Measurements from ENCODE around the gene LSAMP.

The LSAMP gene

DNA sequence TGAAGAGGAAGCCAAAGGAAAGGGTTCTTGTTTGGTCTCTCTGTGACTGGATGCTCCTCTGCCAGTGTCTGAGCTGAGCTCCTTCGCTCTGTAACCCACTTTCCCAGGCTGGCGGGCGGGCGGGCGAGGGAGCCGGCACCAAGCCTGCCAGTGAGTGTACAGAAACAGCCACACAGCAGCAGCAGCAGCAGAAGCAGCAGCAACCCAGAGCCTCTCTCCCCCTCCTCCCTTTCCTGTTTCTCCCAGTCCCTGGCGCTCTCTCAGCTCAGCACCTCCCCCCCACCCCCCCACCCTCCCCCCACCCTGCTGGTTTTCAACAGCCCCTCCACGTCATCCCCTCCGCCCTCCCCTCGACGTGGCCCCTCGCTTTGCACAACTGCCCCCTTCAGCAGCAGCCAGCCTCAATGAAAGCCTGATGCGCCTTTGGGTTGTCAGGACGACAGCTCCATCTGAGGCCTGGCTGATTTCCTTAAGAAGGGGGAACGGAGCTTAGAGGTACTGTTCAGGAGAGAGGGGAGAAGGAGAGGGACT is at the start of gene LSAMP:
TSS of gene LSAMP (minus strand) at position 177 of the 531 bp plus-strand sequence.
- no peak within 1 kb of the TSS for H3K4me3 ChIP-seq (ENCODE audit: insufficient read depth, low read length, poor library complexity, severe bottlenecking)
- TF ChIP-seq EZH2phosphoT487 (conservative IDR thresholded peaks at IDR 0.05; ENCODE audit: low read length) = no peak
- TF ChIP-seq, protein P1, sequence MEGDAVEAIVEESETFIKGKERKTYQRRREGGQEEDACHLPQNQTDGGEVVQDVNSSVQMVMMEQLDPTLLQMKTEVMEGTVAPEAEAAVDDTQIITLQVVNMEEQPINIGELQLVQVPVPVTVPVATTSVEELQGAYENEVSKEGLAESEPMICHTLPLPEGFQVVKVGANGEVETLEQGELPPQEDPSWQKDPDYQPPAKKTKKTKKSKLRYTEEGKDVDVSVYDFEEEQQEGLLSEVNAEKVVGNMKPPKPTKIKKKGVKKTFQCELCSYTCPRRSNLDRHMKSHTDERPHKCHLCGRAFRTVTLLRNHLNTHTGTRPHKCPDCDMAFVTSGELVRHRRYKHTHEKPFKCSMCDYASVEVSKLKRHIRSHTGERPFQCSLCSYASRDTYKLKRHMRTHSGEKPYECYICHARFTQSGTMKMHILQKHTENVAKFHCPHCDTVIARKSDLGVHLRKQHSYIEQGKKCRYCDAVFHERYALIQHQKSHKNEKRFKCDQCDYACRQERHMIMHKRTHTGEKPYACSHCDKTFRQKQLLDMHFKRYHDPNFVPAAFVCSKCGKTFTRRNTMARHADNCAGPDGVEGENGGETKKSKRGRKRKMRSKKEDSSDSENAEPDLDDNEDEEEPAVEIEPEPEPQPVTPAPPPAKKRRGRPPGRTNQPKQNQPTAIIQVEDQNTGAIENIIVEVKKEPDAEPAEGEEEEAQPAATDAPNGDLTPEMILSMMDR (IDR thresholded peaks at IDR 0.05; ENCODE audit: insufficient read depth, low read length, poor library complexity, severe bottlenecking) = no peak
- no peaks in the 10 kb centered on the region for H3K9me3 ChIP-seq (ENCODE audit: insufficient read depth, low read length)
- H3K36me3 ChIP-seq (ENCODE audit: low read length) = no peaks in the 10 kb centered on the region
- no peaks in the 10 kb centered on the region for H3K79me2 ChIP-seq (ENCODE audit: insufficient read depth, low read length)
- H3K27ac ChIP-seq (ENCODE audit: low read depth, low read length) = no peak within 1 kb of the TSS
- H4K20me1 ChIP-seq (ENCODE audit: low read depth, low read length) = no peaks in the 10 kb centered on the region
- no peak within 1 kb of the TSS for H3K9ac ChIP-seq (ENCODE audit: low read length)
- H2AFZ ChIP-seq (ENCODE audit: low read depth, low read length, severe bottlenecking) = no peak within 1 kb of the TSS
- H3K9me2 ChIP-seq (replicated peaks; ENCODE audit: insufficient read depth, low read length) = no peaks in the 10 kb centered on the region
- no peaks in the 10 kb centered on the region for H3K27me3 ChIP-seq (ENCODE audit: low read length)
- H3F3A ChIP-seq (ENCODE audit: insufficient read depth) = no peaks in the 10 kb centered on the region
- H3K4me2 ChIP-seq (ENCODE audit: low read depth, low read length, poor library complexity, severe bottlenecking) = no peak within 1 kb of the TSS

DNA sequence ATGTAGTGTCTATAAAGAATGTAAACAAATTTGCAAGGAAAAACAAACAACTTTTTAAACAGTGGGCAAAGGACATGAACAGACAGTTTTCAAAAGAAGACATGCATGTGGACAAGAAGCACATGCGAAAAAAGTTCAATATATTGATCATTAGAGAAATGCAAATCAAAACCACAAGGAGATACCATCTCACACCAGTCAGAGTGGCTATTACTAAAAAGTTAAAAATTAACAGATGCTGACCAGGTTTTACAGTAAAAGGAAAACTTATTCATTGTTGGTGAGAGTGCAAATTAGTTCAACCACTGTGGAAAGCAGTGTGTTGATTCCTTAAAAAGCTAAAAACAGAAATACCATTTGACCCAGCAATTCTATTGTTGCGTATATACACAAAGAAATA is 47.1 kb upstream of the LSAMP start:
- Histone ChIP-seq H3K4me3 (ENCODE audit: insufficient read depth, low read length, poor library complexity, severe bottlenecking) (no peak overlapping the region), H3K27ac (ENCODE audit: low read depth, low read length) (no peak overlapping the region), H3K27me3 (ENCODE audit: low read length) (no peaks in the 10 kb centered on the region), H3K36me3 (ENCODE audit: low read length) (no peaks in the 10 kb centered on the region), H3K4me2 (ENCODE audit: low read depth, low read length, poor library complexity, severe bottlenecking) (no peak overlapping the region), H3K9ac (ENCODE audit: low read length) (no peak overlapping the region), H4K20me1 (ENCODE audit: low read depth, low read length) (no peaks in the 10 kb centered on the region), H2AFZ (ENCODE audit: low read depth, low read length, severe bottlenecking) (no peak overlapping the region), H3K79me2 (ENCODE audit: insufficient read depth, low read length) (no peaks in the 10 kb centered on the region), H3K9me3 (ENCODE audit: insufficient read depth, low read length) (no peaks in the 10 kb centered on the region), H3F3A (ENCODE audit: insufficient read depth) (no peaks in the 10 kb centered on the region), H3K9me2 (replicated peaks; ENCODE audit: insufficient read depth, low read length) (no peaks in the 10 kb centered on the region)
- TF ChIP-seq, protein P1 (IDR thresholded peaks at IDR 0.05; ENCODE audit: insufficient read depth, low read length, poor library complexity, severe bottlenecking) = no peak
- no peak for TF ChIP-seq EZH2phosphoT487 (conservative IDR thresholded peaks at IDR 0.05; ENCODE audit: low read length)

DNA sequence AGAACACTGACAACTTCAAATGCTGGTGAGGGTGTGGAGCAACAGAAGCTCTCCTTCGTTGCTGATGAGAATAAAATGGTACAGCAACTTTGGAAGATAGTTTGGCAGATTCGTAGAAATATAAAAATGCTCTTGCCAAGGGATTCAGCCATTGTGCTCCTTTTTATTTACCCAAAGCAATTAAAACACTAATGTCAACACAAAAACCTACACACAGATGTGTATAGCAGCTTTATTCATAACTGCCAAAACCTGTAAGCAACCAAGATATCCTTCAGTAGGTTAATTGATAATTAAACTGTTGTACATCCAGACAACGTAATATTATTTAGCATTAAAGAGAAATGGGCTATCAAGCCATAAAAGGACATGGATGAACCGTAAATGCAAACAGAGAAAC is 37.8 kb upstream of the LSAMP start:
- TF ChIP-seq, protein P1 (IDR thresholded peaks at IDR 0.05; ENCODE audit: insufficient read depth, low read length, poor library complexity, severe bottlenecking) = no peak
- TF ChIP-seq EZH2phosphoT487 (conservative IDR thresholded peaks at IDR 0.05; ENCODE audit: low read length) = no peak
- no peak overlapping the region for H3K4me2 ChIP-seq (ENCODE audit: low read depth, low read length, poor library complexity, severe bottlenecking)

More for the DNA sequence above, 37.8 kb upstream of the LSAMP start:
- H3K36me3 ChIP-seq (ENCODE audit: low read length) = no peaks in the 10 kb centered on the region
- no peak overlapping the region for H3K9ac ChIP-seq (ENCODE audit: low read length)
- H3K9me3 ChIP-seq (ENCODE audit: insufficient read depth, low read length) = peaks cover 5% of the 10 kb centered on the region; the same call in 1 of the 2 replicates
- no peak overlapping the region for H2AFZ ChIP-seq (ENCODE audit: low read depth, low read length, severe bottlenecking)
- H3K4me3 ChIP-seq (ENCODE audit: insufficient read depth, low read length, poor library complexity, severe bottlenecking) = no peak overlapping the region
- no peaks in the 10 kb centered on the region for H3K79me2 ChIP-seq (ENCODE audit: insufficient read depth, low read length)
- H3F3A ChIP-seq (ENCODE audit: insufficient read depth) = no peaks in the 10 kb centered on the region
- no peaks in the 10 kb centered on the region for H3K9me2 ChIP-seq (replicated peaks; ENCODE audit: insufficient read depth, low read length)
- H3K27ac ChIP-seq (ENCODE audit: low read depth, low read length) = no peak overlapping the region
- no peaks in the 10 kb centered on the region for H3K27me3 ChIP-seq (ENCODE audit: low read length)
- H4K20me1 ChIP-seq (ENCODE audit: low read depth, low read length) = no peaks in the 10 kb centered on the region
